ENCODE measurements around the gene WDR46.

WDR46 gene

GRCh38 chr6:33236852-33237251 is 52.2 kb downstream of the WDR46 start (continued):
- no peak for TF ChIP-seq ZNF292 (tag by site-specific recombination; IDR thresholded peaks at IDR 0.05; ENCODE audit: borderline replicate concordance, low read depth)

- POLR2A ChIA-PET = interaction anchor here (0.7 to 0.9 kb wide), 2 partner anchors 8 to 10 kb away, joined by 3 to 7 read pairs; no protein-coding TSS in a partner anchor
These were observed 52.7 kb downstream of the WDR46 start for GRCh38 chr6:33236328-33236727.

More at GRCh38 chr6:33236328-33236727, 52.7 kb downstream of the WDR46 start:
- TF ChIP-seq ZNF350 (tag by site-specific recombination; IDR thresholded peaks at IDR 0.05) = no peak
- TF ChIP-seq PRDM2 (tag by site-specific recombination; IDR thresholded peaks at IDR 0.05; ENCODE audit: borderline replicate concordance) = no peak
- no peak for TF ChIP-seq ZSCAN30 (tag by site-specific recombination; IDR thresholded peaks at IDR 0.05)
- no peak for TF ChIP-seq SCRT2 (tag by site-specific recombination; IDR thresholded peaks at IDR 0.05)
- no peak for TF ChIP-seq ZFP3 (tag by site-specific recombination; IDR thresholded peaks at IDR 0.05; ENCODE audit: low read depth)
- TF ChIP-seq ZNF398 (tag by site-specific recombination; IDR thresholded peaks at IDR 0.05) = no peak
- no peak for TF ChIP-seq ZNF510 (tag by site-specific recombination; IDR thresholded peaks at IDR 0.05; ENCODE audit: insufficient replicate concordance)
- no peak for TF ChIP-seq ZNF600 (tag by site-specific recombination; IDR thresholded peaks at IDR 0.05)
- TF ChIP-seq GLI4 (tag by site-specific recombination; IDR thresholded peaks at IDR 0.05) = no peak
- TF ChIP-seq TCF7L2 (IDR thresholded peaks at IDR 0.05; ENCODE audit: borderline replicate concordance, low read depth, low read length) = no peak
- TF ChIP-seq ZFHX2 (tag by site-specific recombination; conservative IDR thresholded peaks at IDR 0.05) = no peak
- TF ChIP-seq ZNF324 (tag by site-specific recombination; IDR thresholded peaks at IDR 0.05) = no peak
- TF ChIP-seq GLIS2 (tag by site-specific recombination; IDR thresholded peaks at IDR 0.05) = no peak
- CTCF ChIA-PET = interaction anchor here (0.6 to 2.8 kb wide), 4 partner anchors 12 to 110 kb away, joined by 3 to 12 read pairs (median 4); no protein-coding TSS in a partner anchor
- H3K36me3 ChIP-seq (ENCODE audit: control insufficient read depth in 2 of 2, insufficient read depth in 1 of 2, low read length in 2 of 2) = no peaks in the 10 kb centered on the region
- peaks cover 6% of the 10 kb centered on the region for H3K4me1 ChIP-seq (ENCODE audit: control insufficient read depth, insufficient read depth, low read length)
- no peak overlapping the region for H3K27ac ChIP-seq (ENCODE audit: extremely low read depth, low read depth, low read length)
- H3K9me3 ChIP-seq (ENCODE audit: control insufficient read depth, insufficient read depth, low read depth, low read length) = no peaks in the 10 kb centered on the region
- H3K4me3 ChIP-seq (ENCODE audit: low read depth, low read length) = no peak overlapping the region

All from HEK293 (cell line).